ENCODE data around the gene LOXL4.

Gene LOXL4

DNA sequence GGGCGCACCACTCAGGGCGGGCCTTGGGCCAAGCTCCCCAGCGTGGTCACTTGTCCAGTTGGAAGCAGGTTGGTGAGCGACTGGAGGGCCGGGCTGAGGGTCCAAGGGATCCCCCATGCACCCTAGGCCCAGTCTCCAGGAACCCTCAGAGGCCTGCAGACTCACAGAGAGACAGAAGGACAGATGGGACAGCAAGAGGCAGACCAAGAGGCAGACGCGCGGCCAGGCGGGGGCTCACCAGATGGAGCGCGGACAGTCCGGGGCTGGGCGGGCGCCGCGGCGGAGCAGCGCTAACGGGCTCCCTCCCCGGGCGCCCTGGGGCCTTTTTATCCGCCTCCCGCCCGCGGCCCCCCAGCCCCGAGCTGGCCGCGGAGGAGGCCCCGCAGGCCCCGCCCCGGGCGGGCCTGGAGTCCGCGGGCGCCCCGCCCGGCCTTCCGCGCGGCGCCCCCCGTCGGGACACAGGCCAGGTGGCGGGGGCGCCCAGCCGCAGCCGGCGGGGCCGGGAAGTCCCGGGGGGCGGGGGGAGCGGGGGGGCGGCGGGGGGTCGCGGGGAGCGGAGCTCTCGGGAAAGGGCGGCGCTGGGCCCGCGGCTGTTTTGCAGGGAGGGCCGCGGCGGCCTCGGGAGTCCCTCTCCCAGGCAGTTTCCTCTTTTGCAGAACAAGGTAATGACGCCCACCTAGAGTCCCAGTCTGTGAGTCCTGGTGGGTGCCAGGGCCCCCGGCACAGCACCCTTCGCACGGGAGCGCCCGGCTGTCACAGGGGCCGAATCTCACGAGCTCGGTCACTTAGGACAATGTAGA, at the start of gene LOXL4:
Gene LOXL4 (minus strand): TSS at position 301 of the 800 bp plus-strand sequence. CDS start 5,175 bp downstream, outside the sequence.
- no peak for DNase-seq (ENCODE audit: low spot score)

DNA sequence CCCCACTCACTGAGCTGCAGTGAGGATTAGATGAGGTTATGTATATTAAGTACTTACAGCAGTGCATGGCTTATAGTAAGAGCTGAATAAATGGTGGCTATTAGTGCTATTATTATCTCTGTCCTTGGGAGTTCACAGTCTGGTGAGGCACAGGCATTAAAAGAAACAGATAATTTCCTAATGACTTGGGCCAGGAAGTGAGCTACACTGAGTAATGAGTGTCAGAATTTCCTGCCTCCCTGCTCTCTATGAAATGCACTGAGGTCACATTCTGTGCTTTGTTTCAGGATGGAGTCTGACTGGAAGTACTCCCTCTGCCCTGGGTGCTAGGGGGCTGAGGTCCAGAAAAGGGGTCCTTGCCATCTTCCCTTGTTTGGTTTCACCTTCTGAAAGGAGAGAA, 48.7 kb upstream of the LOXL4 start:
- DNase-seq (ENCODE audit: low spot score) = no peak

DNA sequence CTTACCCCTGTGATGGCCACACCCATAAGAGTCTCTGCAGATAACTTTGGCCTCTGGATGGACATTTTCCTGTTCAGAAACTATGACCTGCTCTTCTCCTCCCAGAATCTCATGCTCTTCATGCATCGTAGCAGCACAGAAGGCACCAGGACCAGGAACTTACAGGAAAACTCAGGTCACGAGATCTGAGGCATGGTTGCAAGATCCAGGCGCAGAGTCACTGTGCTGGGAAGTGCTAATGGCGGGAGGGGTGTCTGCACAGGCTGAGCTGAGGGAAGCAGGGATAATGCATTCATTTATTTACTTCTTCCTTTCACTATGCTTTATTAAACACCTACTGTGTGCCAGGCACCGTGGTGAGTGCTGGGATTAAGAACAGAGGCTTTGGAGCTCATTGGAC, 48.2 kb upstream of the LOXL4 start:
- DNase-seq (ENCODE audit: low spot score) = no peak

DNA sequence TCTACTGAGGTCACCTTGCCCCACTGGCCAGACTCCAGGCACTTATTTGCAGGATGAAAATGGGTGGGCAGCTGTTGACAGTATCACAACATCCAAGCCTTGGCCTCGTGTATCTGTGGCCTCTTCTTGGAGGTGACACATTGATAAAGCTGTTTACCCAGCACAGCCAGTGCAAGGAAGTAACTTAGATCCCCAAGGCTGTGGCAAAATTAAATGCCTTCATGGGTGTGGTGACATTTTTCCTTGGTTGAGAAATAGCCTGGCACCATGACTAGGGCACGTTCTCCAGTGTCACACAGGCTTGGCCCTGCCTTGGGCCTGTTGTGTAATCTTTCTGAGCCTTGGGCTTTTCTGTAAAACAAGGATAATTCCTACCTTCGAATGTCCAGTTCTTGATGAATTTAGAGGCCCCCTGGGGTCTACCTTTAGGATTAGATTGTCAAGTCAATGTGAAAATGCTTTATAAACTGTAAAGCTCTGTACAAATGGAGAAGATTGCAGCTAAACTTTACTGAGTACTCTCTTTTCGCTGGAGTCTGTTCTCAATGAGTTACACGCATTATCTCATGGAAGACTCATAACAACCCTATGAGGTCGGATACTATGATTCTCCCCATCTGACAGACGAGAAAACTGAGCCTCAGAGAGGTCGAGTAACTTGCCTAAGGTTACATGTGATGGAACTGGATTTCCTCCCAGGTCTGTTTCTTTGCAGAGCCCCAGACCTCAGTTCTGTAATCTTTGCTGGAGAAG, 46.7 kb upstream of the LOXL4 start:
- DNase-seq (ENCODE audit: low spot score) = no peak

DNA sequence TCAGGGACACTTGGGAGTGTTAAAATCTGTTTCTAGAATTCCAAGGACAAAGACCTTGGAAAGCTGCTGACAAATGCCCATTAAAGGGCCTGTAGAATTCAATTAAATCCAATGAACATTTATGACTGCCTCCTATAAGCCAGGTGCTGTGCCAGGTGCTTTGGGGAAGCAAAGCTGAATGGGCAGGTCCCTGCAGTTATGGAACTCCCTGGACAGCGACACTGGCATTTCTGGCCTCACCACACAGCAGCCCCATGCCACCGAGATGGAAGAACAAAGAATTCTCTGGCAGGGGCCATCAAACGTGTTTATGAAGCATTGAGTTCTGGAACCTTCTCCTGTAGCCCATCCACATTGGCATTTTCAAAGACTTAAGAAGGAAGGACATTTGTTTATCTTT, 45.6 kb upstream of the LOXL4 start:
- no peak for DNase-seq (ENCODE audit: low spot score)

DNA sequence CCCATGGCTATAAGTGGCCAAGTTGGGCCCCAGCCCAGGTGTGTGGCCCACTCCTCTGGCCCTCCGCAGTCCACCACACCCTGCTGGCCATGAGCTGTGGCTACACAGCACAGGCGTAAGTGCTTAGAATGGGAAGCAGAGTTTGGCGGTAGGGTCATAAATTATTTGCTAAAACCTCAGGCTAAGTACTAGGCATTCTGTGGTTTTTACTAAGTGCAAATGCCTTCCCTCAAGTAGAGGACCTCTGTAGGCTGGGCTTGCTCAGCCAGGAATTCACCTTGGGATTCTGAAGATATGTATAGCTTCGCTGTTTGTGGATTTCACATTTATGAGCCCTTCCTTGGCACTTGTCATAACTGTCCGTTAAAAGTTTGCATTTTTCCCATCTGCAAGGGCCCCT, 44.8 kb upstream of the LOXL4 start:
- DNase-seq (ENCODE audit: low spot score) = no peak

DNA sequence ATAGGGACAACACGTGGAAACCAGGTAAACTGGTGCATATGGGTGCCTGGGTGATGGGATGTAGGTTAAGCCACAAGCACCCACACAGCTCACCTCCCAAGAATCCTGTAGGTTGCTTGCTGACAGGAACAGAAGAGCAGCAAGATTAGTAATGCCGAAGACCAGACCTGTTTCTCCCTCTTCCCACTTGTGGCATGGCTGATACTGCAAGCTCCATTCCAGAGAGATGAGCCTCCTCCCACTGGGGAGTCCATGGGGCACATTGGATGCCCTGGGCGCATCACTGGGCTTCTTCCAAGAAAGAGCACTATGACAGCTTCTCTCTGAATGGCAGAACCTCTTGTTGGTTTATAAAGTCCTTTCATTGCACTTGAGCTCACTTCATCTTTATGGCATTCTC, 44.4 kb upstream of the LOXL4 start:
- no peak for DNase-seq (ENCODE audit: low spot score)

DNA sequence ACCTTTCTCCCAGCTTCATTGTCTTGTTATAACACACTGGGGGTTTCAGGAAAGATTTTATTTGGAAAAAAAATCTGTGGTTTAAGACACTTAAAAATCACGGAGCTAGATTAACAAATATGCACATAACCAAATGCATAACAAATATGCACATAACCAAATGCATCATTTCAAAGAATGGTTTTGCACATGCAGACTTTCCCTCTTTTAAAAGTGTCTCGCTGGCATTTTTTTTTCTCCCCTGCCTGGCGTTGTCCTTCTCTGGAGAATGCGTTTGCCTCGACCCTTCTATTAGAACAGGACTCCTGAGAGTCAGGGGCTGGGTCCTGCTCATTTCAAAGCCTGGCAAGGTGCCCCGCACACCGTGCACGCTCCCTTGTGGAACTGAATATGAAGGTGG, 42.7 kb upstream of the LOXL4 start:
- DNase-seq (ENCODE audit: low spot score) = no peak

DNA sequence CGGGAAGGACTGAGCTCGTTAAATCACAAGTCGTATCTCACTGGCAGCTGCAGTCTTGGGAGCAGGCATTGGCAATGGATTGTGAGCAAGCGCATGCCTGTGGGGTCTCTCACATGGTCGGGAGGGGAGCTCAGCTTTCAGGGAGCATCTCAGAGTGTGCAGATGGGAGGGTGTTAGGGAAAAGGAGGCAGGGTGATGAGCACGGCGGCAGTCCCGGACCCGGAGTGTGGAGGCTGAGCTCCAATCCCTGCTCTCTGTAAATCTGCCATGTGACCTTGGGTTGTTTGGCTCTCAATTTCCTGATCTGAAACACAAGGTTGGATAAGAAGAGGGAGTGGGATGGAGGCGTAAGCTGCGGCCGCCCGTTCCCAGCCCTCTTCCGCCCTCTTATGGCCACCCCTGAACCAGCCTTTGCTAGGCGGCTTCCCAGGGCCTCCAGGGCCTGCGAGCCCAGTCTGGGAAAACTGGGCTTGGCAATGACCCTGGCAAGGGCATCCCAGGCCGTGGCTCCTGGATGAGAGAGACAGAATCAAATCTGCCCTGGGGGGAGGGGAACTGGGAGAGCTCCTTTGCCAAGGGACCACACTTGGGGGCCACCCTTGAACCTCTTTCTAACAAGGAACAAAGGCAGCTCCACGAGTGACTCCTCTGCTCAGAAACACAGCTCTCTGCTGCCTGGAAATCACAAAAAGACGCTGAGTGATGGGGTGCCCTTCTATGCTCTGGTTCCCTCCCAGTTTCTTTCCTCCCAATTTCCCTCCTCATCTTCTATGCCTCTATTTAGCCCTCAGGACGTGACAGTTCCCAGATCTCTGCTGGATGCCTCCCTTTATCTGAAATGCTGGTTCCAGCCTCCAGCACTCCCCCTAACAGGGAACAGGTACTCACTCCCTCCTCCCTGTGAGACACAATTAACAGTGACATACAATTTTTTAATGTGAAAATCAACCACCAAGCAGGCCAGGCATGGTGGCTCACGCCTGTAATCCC, 41.7 kb upstream of the LOXL4 start:
- peak; percentile 4 for DNase-seq (ENCODE audit: low spot score)

DNA sequence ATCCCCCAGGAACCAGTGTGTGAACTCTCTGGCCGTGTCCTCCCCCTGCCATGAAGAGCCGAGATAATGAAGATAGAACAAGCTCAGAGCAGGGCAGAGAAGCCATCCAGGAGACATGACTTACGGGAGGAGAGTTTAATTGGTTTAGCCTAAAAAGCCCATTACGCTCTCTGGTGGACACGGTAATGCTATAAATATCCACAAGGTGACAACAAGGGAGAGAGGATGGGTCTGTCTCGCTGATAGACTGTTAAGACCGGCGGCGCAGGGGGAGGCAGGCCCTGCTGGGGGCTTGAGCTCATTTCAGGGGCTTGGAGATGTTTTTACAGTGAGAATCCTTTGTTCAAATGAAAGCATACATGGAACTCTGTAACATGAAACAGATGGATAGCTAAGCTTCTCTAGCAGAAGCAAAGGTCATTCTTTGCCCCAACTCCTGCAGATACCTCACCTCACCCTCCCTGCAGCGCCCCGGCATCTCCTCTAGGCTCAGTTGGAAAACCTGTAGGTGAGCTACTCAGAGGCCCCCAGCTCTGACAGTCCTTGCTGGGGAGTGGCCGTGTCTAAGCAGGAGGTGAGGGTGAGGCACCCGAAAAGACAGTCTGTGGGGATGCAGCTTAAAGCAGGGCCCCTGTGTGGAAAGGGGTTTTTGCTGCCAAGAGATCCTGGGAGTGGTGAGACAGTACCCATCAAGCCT, 40.8 kb upstream of the LOXL4 start:
- no peak for DNase-seq (ENCODE audit: low spot score)

DNA sequence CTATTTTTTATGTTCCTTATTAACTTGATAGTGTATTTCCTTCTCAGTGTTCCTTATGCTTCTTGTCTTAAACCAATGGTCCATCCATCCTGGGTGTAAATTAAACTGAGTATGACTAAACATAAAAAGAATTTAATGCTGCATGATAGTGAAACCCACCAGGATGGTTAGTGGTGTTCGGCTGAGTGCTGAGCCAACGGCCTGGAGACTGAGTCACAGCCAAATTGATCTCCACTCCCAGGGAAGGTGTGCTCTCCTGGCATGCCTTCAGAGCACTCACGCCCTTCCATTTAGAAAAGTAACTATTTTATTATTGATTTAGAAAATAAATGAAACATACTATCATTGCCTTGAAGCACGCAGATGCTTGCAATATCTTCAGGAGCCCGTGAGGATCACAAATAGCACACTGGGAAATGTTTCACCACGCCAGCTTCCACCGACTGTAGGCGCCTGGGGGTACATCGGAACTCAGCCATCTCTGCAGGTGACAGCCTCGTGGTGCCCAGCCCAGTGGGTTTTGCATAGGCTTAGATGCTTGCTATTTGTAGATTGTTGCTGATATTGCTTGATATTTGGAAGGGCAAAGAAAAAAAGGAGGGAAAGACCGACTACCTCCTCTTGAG, 40.0 kb upstream of the LOXL4 start:
- DNase-seq (ENCODE audit: low spot score) = no peak

DNA sequence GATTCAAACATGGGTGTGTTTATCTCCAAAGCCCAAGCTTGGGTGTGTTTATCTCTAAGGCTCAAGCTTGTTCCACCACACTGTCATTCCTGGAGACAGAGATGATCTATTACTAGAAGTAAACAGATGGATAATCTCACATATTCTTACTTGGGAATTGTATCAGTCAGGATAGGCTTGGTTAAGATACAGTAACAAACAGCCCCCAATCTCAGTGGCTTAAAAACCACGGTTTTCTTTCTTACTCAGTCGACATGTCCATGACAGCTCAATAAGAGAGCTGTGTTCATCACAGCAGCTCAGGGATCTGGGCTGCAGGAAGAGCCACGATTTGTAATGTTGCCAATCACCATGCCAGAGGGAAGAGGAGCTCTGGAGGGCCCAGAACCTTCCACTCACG, 38.5 kb upstream of the LOXL4 start:
- no peak for DNase-seq (ENCODE audit: low spot score)

DNA sequence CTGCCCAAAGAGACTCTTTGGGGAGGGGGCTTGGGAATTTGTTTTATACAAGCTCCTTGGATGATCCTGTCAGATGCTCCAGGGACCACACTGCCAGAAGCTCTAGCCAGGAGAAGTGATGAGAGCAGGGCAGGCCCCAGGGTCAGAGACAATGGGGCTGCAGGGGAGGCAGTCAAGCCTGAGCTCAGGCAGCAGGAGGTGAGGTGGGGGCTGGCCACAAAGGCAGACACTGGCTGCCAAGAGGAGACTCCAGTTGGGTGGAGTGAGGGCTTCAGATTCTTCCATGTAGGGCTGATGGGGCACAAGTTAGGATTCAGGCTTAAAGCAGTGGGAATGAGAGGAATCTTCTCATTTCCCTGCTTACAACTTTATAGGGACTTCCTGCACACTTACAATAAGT, 35.6 kb upstream of the LOXL4 start:
- no peak for DNase-seq (ENCODE audit: low spot score)

DNA sequence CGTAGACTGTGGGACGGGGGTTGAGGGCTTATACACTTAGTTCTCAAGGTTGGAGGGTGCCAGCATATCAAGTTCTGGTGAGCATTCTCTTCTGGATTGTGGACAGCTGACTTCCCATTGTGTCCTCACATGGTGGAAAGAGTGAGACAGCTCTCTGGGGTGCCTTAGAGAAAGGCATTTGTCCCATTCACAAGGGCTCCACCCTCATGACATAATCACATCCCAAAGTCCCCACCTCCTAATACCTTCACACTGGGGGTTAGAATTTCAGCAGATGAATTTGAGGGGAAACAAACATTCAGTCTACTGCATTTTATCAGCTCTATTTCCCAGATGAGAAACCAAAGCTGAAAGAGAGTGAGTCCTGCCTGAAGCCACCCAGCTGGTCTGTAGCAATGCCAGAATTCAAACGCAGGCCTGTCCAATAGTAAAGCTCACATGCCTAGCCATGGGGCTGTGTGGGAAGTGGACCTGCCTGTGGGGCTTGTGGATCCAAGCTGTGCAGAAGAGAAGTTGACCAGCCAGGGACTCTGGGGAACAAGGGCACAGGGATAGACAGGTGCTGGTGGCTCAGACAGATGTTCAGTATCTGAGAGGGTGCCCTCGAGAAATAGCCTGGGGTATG, 34.9 kb upstream of the LOXL4 start:
- DNase-seq (ENCODE audit: low spot score) = no peak

DNA sequence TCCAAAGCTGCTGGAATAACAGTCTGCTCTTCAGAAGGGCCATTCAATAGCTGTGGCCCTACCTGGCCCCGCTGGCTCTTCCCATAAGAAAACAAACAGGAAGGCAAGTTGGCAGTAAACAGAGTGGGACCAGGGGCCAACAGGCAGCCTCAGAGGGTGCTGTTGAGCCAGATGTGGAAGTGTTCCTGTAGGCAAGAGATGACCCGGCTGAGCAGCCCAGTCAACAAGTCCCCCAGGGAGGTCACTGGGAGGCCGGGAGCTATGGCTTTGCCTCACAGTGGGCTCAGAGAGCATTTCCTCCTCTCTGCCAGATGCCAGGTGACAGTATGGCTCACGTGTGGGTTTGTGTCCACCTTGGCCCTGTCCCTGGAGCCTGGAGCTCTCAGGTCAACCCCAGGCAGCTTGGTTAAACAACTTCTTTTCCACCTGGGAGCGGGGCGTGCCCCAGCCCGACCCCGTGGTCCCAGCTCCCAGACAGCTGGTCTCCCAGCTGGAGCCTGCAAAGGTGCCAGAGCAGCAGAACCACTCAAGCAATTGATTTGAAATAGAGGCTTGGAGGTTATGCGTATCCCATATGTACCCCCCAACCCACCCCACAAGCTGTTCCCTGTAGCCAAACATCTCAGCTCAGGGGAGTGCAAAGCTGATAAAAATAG, 33.8 kb upstream of the LOXL4 start:
- no peak for DNase-seq (ENCODE audit: low spot score)

DNA sequence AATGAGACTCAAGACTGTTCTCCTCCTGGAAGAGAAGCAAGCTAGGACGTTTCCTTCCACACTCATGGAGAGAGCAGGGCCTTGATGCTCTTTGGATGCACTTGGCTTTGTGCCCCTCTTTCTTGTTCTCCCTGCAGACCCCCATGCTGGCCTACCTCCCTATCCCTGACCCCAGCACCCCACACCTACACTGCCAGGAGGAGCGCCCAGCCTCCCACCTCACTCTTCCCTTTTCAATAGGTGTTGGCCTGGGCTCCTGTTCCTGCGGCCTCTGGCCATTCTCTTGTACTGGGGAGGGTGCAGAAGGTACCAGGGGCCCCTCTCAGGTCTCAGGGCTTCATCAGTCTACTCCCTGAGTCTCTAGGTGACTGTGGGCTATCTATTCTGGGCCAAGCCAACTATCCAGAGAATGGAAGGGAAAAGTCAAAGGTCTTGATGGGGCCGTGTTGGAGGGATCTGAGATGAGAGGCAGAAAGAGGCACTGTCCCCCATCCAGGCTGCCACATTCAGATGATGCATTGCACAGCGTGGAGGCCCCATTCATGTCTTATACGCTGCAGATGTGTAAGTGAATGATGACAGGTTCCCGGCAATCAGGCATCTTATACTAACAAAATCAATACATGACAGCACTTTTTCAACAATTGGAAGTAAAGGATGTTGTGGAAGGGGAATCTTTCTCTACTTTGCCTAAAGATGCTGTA, 32.7 kb upstream of the LOXL4 start:
- DNase-seq (ENCODE audit: low spot score) = no peak

DNA sequence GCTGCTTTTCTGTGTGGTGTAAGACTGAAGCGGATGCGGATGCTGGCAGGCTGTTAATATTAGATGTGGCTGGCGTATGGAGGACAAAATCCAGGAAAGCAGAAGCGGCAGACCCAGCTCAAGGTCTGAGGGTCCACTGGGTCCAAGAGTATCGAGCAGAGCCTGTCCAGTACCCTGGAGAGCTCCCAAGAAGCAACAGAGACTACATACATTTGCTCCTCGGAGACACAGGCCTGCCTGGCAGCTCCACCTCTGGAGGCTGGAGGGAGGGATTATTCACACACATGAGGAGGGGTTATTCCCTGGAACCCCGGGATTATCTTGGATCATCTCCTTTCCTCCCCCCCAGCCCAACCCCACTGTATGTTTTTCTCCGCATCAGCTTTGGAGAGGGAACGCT, 31.3 kb upstream of the LOXL4 start:
- no peak for DNase-seq (ENCODE audit: low spot score)

DNA sequence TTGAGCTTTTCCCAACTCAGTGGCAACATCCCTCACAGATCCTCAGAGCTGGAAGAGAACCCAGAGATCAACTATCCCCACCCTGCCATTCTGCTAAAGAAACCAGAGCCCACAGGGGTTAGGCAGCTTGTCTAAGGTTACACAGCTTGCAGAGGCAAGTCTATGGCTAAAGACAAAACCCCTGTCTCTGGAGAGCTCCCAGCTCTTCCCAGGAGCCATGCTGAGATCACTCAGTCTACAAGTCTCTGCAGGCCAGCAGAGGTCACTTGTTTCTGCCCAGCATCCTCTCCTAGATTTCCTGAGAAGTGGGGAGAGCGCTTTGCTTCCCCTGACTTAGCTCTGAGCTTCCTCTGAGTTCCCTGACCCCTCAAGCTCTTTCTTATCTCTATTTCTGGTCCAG, 28.5 kb upstream of the LOXL4 start:
- DNase-seq (ENCODE audit: low spot score) = no peak

DNA sequence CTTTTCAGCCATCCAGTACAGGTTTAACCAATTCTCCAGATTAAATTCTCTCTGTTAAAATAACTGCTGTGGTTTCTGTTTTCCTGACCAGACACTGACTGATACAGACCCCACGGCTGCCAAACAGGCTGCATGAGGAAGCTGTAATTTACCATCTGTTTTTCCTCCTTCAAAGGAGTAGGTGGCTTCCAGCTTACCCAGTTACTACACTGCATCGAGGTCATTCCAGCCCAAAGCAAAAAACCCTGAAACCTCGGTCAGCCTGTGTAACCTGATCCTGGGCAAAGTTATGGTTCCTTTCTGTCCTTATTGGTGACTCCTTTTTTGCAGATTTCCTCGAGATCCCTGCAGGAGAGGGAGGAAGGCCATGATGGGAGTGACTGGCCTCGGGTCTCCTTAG, 27.9 kb upstream of the LOXL4 start:
- no peak for DNase-seq (ENCODE audit: low spot score)

DNA sequence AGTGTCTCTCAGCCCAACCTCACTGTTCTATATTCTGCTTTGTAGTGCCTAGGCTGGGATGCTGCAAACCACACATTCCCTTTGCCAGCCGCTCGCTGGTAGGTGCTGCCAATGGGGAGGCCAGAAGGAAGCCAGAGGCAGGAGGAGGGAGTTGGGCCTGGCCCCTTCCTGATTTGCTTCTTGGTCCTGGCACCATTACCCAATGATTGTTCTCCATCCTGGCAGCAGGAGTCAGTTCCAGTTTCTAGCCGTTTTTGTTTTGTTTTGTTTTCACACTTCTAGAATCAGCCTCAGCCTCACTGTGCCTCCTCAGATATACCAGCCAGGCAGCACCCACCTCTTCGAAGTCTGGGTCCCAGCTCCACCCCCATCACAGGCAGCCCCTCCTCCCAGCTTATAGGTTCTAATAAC, 27.4 kb upstream of the LOXL4 start:
- DNase-seq (ENCODE audit: low spot score) = no peak
